K562 (cell line): ENCODE data around the gene AIFM3. TPM values are rescaled to one million over a fixed set of nuclear protein-coding genes. Genes with fewer than 3 reads are reported as not detected.

Source experiments
- CBFA2T3 ChIP-seq: fragments of 450-650 bp; IDR thresholded peaks from 2 replicates; pipeline ENCODE4 v1.6.1; 2017
- CCAR2 ChIP-seq: fragments of 200-400 bp; formaldehyde crosslinking; IDR thresholded peaks from 2 replicates; pipeline ENCODE4 v1.6.1; 2017; ENCODE audit warnings: mild to moderate bottlenecking, low read depth, low read length
- E2F3 ChIP-seq: fragments of 250-450 bp; sonication (Bioruptor Pico); IDR thresholded peaks from 2 replicates; pipeline ENCODE4 v1.4.0; 2020; ENCODE audit warnings: mild to moderate bottlenecking
- ETV5 ChIP-seq: sonication (generic); formaldehyde crosslinking; IDR thresholded peaks from 2 replicates; pipeline ENCODE4 v1.4.0; 2020; ENCODE audit warnings: low read depth, mild to moderate bottlenecking, missing genetic modification reagents
- HNRNPK ChIP-seq: fragments of 200-400 bp; formaldehyde crosslinking; IDR thresholded peaks from one replicate; pipeline ENCODE4 v1.6.1; 2018; ENCODE audit warnings: mild to moderate bottlenecking, low read depth, low read length; ENCODE audit not compliant: poor library complexity, severe bottlenecking
- MCM3 ChIP-seq: fragments of 450-650 bp; IDR thresholded peaks from 2 replicates; pipeline ENCODE4 v1.6.1; 2016
- MYBL2 ChIP-seq, 2 experiments: fragments of 450-650 bp in 1 of 2; sonication (generic) in 1 of 2; formaldehyde crosslinking in 1 of 2; IDR thresholded peaks; 2 replicates each; pipeline versions ENCODE4 v1.6.1 to v1.8.1; 2017 to 2022; ENCODE audit warnings: borderline replicate concordance in 1 of 2, inconsistent platforms in 1 of 2, low read depth in 1 of 2, mild to moderate bottlenecking in 1 of 2, missing genetic modification reagents in 1 of 2, moderate library complexity in 1 of 2
- PHF21A ChIP-seq: fragments of 450-650 bp; IDR thresholded peaks from 2 replicates; pipeline ENCODE4 v1.6.1; 2017; ENCODE audit warnings: low read depth, borderline replicate concordance
- PURB ChIP-seq: sonication (generic); formaldehyde crosslinking; IDR thresholded peaks from 2 replicates; pipeline ENCODE4 v1.9.0; 2021; ENCODE audit warnings: low read depth, mild to moderate bottlenecking, missing genetic modification reagents
- RBM25 ChIP-seq: fragments of 200-400 bp; formaldehyde crosslinking; IDR thresholded peaks from 2 replicates; pipeline ENCODE4 v1.6.1; 2018; ENCODE audit warnings: low read length, low read depth, moderate library complexity; ENCODE audit not compliant: severe bottlenecking
- ZC3H4 ChIP-seq: sonication (generic); formaldehyde crosslinking; IDR thresholded peaks from 2 replicates; pipeline ENCODE4 v1.9.0; 2021; ENCODE audit warnings: missing genetic modification reagents, borderline replicate concordance
- ZC3H8 ChIP-seq: fragments of 450-650 bp; IDR thresholded peaks from 2 replicates; pipeline ENCODE4 v1.6.1; 2017
- ZKSCAN1 ChIP-seq: fragments of 150-350 bp; IDR thresholded peaks from 2 replicates; pipeline ENCODE4 v1.6.1; 2016; ENCODE audit warnings: low read depth, low read length
- ZNF133 ChIP-seq: fragments of 250-450 bp; sonication (Bioruptor Pico); IDR thresholded peaks from 2 replicates; pipeline ENCODE4 v1.4.0; 2020; ENCODE audit warnings: mild to moderate bottlenecking
- ZNF197 ChIP-seq: fragments of 200-800 bp; sonication (Bioruptor generic); IDR thresholded peaks from 2 replicates; pipeline ENCODE4 v1.6.1; 2016; ENCODE audit warnings: low read depth, missing genetic modification characterization, missing compliant biosample characterization
- ZNF24 ChIP-seq: fragments of 450-650 bp; IDR thresholded peaks from 2 replicates; pipeline ENCODE4 v1.6.1; 2016
- ZNF282 ChIP-seq: sonication (generic); formaldehyde crosslinking; IDR thresholded peaks from 2 replicates; pipeline ENCODE4 v1.8.1; 2023; ENCODE audit warnings: missing genetic modification reagents
- ZNF324 ChIP-seq: fragments of 250-450 bp; sonication (Bioruptor Pico); IDR thresholded peaks from 2 replicates; pipeline ENCODE4 v1.4.0; 2020; ENCODE audit warnings: mild to moderate bottlenecking
- ZNF354B ChIP-seq: fragments of 250-450 bp; sonication (Bioruptor Pico); IDR thresholded peaks from 2 replicates; pipeline ENCODE4 v1.4.0; 2020
- ZNF384 ChIP-seq: IDR thresholded peaks from 2 replicates; pipeline ENCODE4 v1.6.1; 2012; ENCODE audit warnings: low read depth, low read length, improper control_type of control experiment
- polyA plus RNA-seq, 8 experiments: library from polyadenylated mRNA; depleted of rRNA in 4 of 8; stranded (reverse) in 5 of 8; unstranded in 3 of 8; fragments of >200 nt; fragmentation: Nextera tagmentation in 2 of 8; fragmentation: Illumina TruSeq in 1 of 8; extraction: Ambion mirVana in 2 of 8; extraction: Trizol in 1 of 8; gene quantifications; 2 replicates each; pipeline versions ENCODE4 v1.2.1 to v1.2.3, GENCODE V29; 2011 to 2014; ENCODE audit warnings: inconsistent platforms in 1 of 8, missing spikeins in 1 of 8
- total RNA-seq, 7 experiments: library from RNA; depleted of rRNA in 6 of 7; stranded (reverse); fragments of >200 nt in 6 of 7; fragmentation: Illumina TruSeq in 2 of 7; extraction: Trizol in 2 of 7; gene quantifications; 2 replicates each; pipeline versions ENCODE4 v1.2.1 to v1.2.3, GENCODE V29; 2011 to 2021; ENCODE audit warnings: low replicate concordance in 1 of 7
- TF ChIP-seq, protein P1 (sequence below): fragments of 450-650 bp; IDR thresholded peaks from 2 replicates; pipeline ENCODE4 v1.6.1; 2017; ENCODE audit warnings: mild to moderate bottlenecking, moderate library complexity
- TF ChIP-seq, protein P2 (sequence below): fragments of 450-650 bp; IDR thresholded peaks from one replicate; pipeline ENCODE4 v1.6.1; 2018; ENCODE audit warnings: mild to moderate bottlenecking, moderate library complexity; ENCODE audit not compliant: partially characterized antibody
- TF ChIP-seq, protein P3 (sequence below): fragments of 450-650 bp; IDR thresholded peaks from 2 replicates; pipeline ENCODE4 v1.6.1; 2016; ENCODE audit warnings: missing biosample characterization, missing genetic modification characterization
- TF ChIP-seq, protein P4 (sequence below): sonication (generic); formaldehyde crosslinking; IDR thresholded peaks from 2 replicates; pipeline ENCODE4 v1.8.1; 2023; ENCODE audit warnings: mild to moderate bottlenecking, missing genetic modification reagents

Gene AIFM3
- total and polyA plus RNA-seq, 9 of the 15 experiments (the other 6 are each of a cell fraction or from before 2014, with no cell fraction given) = 0.03 to 0.20 (median 0.07) TPM; not detected in 1

DNA sequence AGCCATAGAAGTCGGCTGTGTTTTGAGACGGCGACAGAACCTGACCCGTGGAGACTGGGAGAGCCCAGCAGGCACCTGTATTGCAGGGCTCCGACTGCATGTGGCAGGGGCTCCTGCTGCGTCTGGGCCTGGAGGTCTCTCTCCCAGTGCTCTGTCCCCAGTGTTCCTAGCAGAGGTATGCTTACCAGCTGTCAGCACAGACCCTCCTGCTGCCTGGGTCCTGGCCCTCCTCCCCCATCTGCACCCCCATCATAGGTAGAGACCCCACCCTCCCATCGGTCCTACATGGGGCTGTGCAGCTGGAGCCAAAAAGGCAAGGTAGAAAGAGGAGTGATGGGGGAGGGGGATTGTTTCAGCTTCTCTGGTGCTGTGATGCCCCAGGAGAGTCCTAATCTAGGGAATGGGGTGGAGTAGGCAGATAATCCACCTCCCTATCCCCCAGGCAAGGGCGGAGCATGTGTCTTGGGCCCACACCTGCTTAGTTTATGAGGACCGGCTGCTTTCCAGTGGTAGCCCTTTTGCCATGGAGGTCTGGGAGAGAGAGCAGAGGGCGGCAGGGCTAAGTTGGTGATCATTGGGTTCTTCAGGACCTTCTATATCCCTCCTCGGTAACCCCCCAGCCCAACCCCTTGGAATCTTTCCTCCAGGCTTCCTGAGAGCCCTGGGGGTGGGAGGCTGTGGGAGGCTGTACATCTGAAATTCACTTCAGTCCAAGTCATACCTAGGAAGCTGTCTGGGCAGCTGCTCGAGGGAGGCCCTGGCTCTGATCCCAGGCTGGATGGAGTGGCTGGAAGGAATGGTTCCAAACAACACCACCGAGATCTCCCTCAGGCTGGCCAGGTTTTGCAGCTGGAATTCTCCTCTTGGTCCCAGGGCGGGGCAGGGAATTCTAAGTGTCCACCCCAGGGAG is 60.0 kb downstream of the AIFM3 start (continued):
- no peak for TF ChIP-seq CCAR2
- no peak for TF ChIP-seq ZC3H8
- TF ChIP-seq E2F3 (CRISPR knock-in tag) = peak; percentile 65; the same call in 1 of the 2 replicates
- TF ChIP-seq ZNF133 (CRISPR knock-in tag) = peak; percentile 50; the same call in 1 of the 2 replicates
- TF ChIP-seq MYBL2 (IDR thresholded peaks at IDR 0.05; ENCODE audit: low read depth) = no peak
- 0 out of 2 replicates have a peak, but pooled peaks have one; percentile 34 for TF ChIP-seq MYBL2 (CRISPR knock-in tag; IDR thresholded peaks at IDR 0.05; ENCODE audit: borderline replicate concordance)
- TF ChIP-seq RBM25 = no peak
- no peak for TF ChIP-seq HNRNPK
- no peak for TF ChIP-seq ZNF197 (CRISPR knock-in tag)
- no peak for TF ChIP-seq ZNF324 (CRISPR knock-in tag)
- no peak for TF ChIP-seq ZNF24
- TF ChIP-seq CBFA2T3 = no peak
- TF ChIP-seq PHF21A = no peak
- TF ChIP-seq MCM3 = no peak
- TF ChIP-seq ETV5 = no peak
- peak; percentile 19; the same call in 1 of the 2 replicates for TF ChIP-seq ZC3H4 (CRISPR knock-in tag)
- no peak for TF ChIP-seq ZNF354B
- TF ChIP-seq ZKSCAN1 = no peak
- TF ChIP-seq PURB = peak; percentile 13; the same call in 1 of the 2 replicates
- TF ChIP-seq ZNF384 = no peak
- TF ChIP-seq, protein P1, sequence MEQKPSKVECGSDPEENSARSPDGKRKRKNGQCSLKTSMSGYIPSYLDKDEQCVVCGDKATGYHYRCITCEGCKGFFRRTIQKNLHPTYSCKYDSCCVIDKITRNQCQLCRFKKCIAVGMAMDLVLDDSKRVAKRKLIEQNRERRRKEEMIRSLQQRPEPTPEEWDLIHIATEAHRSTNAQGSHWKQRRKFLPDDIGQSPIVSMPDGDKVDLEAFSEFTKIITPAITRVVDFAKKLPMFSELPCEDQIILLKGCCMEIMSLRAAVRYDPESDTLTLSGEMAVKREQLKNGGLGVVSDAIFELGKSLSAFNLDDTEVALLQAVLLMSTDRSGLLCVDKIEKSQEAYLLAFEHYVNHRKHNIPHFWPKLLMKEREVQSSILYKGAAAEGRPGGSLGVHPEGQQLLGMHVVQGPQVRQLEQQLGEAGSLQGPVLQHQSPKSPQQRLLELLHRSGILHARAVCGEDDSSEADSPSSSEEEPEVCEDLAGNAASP = no peak
- no peak for TF ChIP-seq ZNF282 (CRISPR knock-in tag)
- TF ChIP-seq, protein P2, sequence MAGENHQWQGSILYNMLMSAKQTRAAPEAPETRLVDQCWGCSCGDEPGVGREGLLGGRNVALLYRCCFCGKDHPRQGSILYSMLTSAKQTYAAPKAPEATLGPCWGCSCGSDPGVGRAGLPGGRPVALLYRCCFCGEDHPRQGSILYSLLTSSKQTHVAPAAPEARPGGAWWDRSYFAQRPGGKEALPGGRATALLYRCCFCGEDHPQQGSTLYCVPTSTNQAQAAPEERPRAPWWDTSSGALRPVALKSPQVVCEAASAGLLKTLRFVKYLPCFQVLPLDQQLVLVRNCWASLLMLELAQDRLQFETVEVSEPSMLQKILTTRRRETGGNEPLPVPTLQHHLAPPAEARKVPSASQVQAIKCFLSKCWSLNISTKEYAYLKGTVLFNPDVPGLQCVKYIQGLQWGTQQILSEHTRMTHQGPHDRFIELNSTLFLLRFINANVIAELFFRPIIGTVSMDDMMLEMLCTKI = no peak
- TF ChIP-seq, protein P3, sequence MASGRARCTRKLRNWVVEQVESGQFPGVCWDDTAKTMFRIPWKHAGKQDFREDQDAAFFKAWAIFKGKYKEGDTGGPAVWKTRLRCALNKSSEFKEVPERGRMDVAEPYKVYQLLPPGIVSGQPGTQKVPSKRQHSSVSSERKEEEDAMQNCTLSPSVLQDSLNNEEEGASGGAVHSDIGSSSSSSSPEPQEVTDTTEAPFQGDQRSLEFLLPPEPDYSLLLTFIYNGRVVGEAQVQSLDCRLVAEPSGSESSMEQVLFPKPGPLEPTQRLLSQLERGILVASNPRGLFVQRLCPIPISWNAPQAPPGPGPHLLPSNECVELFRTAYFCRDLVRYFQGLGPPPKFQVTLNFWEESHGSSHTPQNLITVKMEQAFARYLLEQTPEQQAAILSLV (tag) = no peak
- TF ChIP-seq, protein P4, sequence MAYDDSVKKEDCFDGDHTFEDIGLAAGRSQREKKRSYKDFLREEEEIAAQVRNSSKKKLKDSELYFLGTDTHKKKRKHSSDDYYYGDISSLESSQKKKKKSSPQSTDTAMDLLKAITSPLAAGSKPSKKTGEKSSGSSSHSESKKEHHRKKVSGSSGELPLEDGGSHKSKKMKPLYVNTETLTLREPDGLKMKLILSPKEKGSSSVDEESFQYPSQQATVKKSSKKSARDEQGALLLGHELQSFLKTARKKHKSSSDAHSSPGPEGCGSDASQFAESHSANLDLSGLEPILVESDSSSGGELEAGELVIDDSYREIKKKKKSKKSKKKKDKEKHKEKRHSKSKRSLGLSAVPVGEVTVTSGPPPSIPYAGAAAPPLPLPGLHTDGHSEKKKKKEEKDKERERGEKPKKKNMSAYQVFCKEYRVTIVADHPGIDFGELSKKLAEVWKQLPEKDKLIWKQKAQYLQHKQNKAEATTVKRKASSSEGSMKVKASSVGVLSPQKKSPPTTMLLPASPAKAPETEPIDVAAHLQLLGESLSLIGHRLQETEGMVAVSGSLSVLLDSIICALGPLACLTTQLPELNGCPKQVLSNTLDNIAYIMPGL (CRISPR knock-in tag) = peak; percentile 78; the same call in 1 of the 2 replicates
